GM03348 (cell line): ENCODE data around the gene PHYKPL.

ENCODE experiments used
- DNase-seq: peaks from one replicate; pipeline ENCODE4 v3.0.0; 2012; ENCODE audit warnings: low spot score

The PHYKPL gene

DNA sequence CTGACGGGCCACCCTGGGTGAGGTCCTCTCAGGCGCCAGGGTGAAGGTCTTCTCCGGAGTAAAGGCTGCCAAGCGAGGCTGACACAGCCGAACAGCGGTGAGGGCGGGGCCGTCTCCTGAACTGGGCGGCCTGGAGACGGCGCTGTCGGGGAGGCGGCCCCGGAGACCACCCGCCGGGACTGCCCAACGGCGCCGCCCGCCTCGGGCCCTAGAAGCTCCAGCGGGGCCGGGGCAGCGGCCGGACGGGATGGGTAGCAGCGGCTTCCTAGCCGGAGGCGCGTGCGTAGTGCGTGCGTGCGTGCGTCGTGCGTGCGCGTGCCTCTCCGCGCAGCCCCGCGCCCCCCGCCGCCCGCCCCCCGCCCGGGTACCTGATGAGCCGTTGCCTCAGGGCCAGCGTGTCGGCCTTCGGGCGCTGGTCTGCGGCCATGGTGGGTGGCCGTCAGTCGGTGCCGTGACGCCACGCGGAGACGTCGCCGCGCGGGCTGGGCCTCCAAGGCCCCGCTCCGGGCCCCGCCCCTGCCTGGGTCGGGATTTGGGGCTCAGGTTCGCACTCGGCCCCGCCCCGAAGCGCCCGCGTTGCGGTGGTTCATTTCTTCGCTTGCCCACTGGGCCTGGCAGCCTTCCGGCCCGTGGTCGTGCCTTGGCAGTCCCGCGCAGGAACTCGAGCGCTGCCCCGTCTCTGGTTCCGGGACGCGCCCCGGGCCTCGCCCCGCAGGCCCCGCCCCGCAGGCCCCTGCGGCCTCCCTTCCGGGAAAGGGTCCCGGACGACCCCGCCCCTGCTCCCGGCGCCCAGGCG is at the start of gene PHYKPL:
Gene PHYKPL (minus strand): TSS at position 679 of the 796 bp plus-strand sequence. CDS start 252 bp downstream, at position 427.
- peak; percentile 92 for DNase-seq

DNA sequence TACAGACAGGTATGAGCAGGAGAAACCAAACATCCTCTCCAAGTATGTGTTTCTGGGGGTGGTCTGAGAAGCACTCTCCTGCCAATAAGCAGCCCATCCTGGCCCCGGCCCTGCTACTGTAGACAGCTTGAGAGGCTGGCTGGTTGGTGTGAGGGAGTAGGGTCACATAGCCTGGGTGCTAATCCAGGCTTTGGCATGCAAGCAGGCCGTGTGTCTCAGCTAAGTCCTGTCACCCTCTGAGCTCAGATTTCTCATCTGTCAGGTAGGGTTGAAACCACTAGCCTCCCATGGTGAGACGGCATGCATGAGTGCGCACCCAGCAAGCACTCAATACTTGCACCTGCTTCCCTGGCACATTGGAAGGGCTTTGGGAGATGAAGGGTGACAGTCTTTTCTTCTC is 49.8 kb upstream of the PHYKPL start:
- DNase-seq, result no peak

DNA sequence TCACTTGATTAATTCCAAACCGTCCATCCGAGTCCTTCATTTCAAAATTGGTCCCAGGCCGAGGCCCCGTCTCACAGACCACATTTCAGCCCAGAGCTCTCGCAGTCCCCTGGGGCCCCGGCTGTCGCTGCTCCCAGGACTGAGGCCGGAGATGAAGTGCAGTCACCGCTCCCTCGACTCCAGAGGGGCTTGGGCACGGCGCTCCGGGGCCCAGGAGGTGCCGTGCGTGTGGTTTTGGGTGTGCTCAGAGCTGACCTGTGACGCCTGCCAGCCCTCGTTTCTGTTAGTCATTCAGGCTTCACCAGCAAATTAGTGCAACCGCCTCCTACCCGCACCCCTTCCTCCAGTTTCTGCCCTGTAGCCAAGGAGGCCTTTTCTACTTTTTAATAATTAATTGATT is 48.7 kb upstream of the PHYKPL start:
- DNase-seq, result no peak

DNA sequence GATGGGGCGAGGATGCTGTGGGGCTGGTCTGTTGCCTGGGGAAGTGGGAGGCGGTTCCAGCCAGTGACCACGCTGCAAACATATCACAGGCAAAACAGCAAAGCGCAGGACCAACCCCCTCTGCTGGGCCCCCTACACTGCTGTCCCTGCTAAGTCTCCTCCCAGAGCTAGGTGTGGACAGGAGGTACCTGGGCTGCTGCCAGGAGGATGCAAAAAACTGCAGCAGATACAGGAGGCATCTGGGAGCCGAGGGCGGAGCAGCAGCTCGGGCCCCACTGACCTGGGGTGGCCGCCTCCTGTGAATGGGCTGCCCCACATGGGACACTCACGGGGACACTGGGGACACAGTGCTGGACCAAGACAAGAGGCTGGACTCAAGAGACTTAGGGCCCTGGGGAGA is 48.0 kb upstream of the PHYKPL start:
- DNase-seq, result no peak

DNA sequence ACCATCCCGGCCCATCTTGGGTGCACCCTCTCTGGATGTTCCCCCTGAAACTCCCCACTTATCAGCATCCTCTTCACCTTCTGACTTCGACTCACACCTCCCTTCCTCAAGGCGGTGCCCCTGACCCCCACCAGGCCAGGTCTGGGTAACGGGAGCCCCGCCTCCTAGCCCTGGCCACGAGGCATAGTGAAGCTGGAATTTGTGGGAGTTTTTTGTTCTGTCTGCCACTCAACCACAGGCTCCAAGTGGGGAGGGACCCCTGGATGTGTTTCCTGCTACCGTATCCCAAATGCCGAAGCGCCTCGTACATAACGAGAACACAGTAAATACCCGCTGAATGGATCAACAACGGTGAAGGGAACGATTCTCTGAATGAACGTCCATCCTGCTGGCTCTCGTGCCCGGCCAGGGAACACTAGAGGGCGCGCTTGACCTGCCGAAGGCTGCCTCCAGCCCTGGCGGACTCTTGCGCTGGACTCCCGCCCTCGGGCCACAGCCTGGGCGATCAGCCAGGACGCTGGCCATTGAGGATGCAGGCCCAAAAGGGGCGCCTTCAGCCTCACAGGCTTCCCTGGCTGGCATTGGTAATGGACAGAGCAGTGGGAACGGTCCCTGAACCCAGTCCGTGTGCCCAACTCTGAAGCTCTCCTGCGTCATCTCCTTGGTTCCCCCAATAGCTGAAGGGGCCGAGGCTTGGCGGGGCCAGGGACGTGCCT is 47.3 kb upstream of the PHYKPL start:
- DNase-seq, result peak; percentile 92

DNA sequence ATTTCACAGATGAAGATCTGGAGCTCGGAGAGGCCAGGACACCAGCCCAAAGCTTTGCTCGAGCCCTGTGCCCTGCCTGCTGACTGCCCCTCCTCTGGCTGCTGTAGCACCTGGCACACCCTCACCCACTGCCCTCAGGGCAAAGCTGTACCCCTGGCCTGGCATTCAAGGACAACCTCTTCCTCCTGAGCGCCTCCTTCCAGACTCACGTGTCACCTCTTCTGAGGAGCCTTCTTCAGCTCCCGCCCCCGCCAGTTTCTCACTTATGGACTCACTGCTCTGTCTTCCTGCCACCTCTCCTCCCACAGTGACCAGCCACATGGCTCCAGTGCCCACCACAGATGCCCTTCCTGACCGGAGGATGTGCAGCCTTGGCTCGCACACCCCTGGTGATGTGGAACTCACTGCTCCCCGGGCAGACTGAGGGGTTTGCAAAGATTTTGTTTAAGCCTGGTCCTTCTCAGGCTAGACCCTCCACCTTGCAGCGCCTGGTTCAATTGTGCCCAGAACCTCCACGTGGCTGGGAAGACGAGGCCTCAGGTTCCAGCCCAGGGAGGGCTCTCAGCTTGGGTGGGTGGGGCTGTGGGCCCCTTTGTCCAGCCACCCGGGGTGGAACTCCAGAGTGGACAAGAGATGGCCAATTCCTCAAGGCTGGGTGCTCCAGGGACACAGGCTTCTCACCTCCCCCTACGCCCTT is 46.6 kb upstream of the PHYKPL start:
- DNase-seq, result no peak

DNA sequence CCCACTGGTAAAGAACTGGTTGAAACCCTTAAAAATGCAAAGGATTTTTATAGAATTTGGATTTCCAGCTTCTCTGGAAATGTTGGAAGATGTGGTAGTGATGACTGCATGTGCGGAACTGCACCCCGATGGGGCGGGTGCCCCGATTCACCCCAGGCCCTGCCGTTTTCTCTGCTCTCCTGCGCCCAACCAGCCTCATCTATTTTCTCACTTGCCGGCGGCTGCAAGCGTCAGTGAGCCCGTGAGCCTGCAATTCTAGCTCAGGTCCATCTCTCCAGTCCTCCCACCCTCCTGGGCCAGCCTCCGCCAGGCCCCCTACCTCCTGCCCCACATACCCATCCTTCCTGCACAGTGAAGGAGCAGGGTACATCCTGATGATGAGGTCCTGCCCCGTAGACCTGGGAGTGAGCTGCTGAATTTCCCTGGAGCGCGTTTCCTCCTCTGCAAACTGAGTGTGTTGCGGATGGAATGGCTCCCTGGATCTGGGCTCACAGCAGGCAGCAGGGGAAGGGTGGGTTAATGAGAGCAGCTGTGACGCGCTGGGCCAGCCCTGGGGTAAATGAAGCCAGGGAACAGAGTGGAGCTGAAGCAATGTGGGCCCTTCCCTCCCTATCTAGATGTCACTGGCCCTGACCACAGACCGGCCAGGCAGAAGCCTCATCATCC is 45.9 kb upstream of the PHYKPL start:
- DNase-seq, result no peak

DNA sequence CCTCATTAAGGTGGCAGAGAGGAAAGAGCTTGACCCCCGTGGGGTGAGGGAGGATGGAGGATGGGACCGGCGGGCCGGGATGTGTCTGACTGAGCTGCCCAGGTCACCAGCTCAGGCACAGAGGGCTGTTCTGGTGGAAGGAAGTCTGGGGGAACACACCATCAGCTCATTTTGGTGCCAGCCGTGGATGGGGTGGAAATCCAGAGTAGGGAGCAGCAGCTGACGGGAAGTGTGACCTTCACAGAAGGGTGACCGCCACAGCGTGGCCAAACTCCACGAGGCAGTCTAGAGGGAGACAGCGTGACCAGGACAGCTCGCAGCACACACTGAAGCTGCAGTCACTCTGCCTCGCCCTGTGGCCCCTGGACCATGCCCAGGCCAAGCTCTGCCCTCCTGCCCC is 45.3 kb upstream of the PHYKPL start:
- no peak for DNase-seq

DNA sequence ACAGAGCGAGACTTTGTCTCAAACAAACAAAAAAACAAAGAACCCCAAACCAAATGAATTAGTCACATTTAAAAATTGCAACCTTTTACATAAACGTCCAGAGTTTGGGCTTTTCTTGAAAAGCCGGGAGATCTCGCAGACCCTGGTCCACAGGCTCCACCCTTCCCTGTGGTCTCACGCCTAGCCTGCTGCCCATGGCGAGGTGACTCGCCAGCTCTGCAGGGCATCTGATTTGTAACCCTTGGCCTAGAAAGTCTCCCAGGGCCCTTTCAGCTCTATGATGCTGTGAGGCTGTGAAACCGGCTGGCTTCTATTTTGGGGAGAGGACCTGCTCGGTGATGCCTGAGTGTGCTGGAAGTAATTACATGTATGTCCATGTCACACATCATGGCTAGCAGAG is 44.7 kb upstream of the PHYKPL start:
- DNase-seq, result no peak

DNA sequence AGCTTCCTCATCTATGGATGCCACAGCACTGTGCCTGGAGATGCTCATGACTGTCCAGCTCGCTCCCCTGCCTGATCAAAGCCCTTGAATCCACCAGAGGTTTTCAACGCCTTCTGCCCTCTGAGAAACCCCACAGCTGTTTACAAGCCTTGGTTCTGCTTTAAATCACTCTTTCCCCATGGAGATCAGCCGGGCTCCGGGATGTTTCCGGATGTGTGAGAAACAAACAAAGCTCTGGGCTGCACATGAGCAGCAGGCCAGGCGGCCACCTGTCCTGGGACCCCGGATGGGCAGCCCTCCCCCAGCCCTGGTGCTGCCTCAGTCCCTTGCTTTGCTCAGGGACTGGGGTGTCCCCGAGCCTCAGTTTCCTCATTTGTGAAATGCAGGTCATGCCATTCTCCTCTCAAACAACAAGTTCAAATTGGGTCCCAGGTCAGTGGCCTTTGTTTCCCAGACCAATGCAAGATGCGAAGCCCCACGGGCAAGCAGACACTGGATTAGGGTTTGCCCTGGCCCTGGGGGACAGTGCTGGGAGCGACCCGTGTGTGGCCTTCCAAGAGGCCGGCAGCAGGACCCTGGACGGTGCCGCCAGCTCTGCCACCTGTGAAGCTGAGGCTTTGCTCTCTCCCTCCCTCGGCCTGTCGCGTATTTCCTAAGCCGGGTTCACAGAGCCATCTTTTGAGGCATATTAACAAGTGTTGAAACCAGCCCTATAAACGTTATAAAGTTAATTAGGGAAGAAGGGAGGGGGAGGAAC is 42.4 kb upstream of the PHYKPL start:
- DNase-seq, result no peak

DNA sequence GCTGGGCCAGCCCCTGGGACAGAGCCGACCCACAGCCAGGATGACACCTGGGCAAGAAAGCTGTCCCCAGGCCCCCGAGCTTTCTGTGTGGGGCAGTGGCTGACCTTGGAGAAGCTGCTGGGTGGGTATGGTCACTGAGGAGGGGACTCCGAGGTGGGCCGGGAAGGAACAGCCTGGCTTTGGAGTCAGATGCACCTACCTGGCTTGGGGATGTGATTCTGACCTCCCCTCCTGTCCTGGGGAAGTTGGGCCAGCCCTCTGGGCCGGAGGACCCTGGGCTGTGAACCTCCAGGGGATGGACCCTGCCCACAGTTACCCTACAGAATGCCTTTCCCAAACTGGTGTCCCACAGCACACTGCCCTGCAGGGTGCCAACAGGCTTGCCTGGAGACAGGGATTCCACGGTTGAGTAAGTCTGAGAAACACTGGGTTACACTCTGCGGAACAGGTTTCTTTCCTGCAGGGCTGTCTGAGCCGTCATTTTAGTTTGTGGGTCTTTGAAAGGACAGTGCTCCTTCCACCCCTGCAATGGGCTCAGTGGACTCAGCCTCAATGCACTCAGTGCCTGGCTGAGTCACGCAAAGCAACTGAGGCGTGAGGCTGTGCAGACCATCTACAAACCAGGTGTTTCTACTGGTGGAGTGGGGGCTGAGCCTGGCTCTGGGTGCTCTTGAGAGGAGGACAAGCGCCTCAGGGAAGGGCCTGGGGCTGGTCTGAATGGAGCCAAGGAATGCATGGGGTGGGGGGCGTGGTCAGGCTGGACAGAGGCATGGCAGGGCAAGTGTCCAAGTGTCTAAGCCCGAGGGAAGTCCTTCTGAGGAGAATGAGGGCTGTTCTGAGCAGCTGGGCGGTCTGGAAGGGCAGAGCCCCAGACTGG is 41.3 kb upstream of the PHYKPL start:
- DNase-seq, result no peak

DNA sequence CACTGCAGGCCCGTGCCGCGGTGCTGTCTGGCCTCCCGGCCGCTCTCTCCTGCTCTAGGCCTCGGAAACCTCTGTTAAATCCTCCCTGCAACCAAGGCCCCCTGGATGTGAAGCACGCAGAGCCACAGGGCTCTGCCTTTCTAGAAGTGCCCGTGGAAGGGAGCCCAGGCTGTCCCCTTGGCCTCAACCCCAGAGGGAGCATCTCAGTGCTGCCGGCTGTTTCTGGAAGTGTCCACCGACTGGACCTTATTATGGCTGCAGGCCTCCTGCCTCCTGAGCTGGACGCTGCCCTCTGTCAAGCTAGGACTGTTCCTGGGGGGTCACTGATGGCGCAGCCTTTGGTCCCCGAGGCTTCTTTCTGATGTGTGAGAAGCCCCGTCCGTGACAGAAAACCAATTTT is 40.4 kb upstream of the PHYKPL start:
- no peak for DNase-seq

DNA sequence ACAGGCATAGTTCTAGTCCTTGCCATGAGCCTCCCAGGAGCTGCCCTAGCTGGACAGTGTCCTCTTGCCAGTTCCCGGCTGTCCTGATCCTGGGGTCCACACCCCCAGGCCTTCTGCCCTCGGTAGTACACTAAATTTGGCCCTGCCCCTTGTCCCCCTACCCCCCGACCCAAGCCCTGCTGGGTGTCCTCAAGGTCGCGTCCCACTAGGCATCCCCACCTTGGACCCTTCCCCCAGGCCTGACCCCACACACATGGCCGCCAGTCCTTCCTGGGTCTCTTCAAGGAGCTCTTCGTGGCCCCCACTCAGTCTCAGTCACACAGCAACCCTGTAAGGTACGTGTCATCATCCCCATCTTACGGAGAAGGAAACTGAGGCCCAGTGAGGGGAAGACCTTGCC is 40.0 kb upstream of the PHYKPL start:
- no peak for DNase-seq

DNA sequence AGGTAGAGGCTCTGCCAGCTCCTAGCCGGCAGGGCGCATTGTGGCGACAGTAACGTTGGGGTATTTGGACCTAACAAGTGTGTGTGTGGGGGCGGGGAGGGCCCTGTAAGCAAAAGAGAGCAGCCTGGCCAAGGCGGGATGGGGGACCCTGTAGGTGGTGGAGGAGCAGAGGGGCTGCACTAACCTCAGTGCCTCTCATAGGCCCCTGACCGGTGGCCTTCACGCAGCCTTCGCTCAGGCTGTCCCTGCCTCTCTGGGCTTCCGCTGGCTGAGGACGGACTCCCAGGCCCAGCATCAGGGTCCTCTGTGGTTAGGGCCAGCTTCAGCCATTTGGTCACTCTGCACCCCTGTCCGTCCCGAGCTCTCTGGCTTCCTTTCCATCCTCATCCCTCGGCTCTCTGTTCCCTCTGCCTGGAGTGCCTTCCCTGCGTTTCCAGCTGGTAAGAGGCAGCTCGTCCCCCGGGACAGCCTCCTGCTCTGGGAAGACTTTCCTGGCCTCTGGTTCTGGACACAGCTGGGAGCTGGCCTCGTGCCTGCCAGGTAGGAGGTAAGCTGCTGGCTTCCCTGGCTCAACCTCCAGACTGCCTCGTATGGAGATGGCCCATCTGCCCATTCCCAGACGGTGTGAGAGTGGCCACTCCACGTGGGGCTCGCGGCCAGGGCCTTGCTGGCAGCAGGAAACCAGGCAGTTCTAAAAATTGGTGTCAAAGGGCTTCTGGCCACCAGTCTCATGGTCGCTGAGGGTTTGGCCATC is 39.3 kb upstream of the PHYKPL start:
- no peak for DNase-seq

DNA sequence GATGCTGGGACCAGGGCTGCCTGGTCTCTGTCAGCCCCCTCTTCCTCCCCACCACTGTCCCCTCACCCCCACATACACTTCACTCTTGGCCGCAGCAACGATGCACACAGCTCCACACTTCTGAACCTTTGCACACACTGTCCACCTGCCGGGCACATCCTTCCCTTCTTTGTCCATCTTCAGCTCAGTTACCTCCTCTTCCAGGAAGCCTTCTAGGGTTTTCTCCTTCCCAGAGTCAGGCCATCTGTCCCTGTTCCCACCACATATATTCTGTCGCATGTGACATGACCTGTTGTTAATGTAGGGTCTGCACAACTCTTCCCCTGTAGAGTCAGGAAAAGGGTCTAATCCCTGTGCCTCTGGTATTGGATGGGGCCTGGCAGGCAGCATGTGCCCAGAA is 38.6 kb upstream of the PHYKPL start:
- DNase-seq, result no peak

DNA sequence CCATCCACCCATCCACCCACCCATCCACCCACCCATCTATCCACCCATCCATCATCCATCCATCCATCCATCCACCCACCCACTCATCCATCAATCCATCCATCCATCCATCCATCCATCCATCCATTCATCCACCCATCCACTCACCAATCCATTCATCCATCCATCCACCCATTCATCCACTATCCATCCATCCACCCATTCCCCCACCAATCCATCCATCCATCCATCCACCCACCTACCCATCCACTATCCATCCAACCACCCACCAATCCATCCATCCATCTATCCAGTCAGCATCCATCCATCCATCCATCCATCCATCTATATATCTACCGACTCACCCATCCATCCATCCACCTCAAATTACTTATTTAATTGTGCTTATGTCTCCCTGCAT is 36.9 kb upstream of the PHYKPL start:
- no peak for DNase-seq

DNA sequence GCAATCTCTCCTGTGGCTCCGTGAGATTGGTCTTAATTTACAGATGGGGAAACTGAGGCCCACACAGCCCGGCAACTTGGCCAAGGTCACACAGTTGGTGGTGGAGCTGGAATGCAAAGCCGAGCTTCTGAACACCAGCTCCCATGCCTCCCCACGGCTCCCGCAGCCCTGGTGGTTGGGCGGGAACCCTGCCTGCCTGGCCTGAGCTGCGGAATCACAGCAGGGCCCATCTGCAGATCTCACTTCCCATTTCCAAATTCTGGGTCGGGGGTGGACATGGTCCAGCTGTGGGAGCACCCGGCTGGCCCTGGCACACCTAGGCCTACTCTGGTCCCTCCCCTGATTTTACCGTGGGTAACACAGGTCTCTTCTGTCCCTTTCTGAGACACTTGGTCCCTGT is 35.3 kb upstream of the PHYKPL start:
- no peak for DNase-seq

DNA sequence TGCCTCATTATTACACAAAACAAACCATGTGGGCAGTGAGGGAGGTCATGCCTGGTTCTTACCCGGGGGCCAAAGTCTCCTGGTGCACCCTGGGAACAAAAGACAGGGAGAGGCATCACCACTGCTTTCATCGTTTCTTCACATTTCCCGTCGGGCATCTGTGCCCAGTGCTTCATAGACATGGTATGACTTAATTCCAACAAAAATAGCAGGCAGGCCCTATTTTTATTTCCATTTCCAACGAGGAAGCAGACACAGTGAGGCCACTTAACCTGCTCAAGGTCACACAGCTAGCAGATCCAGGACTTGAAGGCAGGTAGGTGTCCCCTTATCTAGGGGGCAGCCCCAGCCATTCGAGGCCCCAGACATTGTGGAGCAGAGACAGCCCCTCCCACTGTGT is 34.6 kb upstream of the PHYKPL start:
- DNase-seq, result no peak

DNA sequence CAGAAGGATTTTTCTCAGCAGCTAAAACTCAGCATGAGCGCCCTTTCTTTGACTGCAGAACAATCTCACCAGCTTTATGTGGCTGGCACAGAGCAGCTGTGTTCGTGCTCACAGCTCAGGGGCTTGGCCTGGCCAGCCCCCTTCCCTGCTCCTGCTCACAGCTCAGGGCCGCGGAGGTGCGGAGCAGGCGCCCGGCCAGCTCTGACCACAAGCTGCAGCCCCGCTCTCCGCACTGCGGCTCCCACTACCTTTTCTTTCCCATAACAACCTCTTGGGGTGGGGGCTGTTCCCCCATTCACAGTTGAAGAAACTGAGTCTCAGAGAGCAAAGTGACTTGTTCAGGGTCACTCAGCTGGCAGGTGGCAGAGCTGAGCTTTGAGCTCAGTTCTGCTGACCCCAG is 34.0 kb upstream of the PHYKPL start:
- no peak for DNase-seq

DNA sequence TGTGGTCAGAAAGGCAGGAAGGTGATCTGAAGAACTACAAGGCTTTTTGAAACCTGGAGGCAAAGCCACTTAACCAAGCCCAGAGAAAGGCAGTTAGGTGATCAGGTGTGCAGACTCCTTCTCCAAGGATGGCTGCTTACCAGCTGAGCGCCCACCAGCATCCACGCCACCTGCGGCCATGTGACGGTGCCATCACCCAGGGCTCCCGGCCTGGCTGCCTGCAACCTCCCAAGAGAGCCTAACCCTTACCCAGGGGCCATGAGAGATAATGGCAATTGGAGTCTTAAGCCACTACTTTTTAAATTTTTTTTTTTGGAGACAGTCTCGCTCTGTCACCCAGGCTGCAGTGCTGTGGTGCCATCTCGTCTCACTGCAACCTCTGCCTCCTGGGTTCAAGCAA is 33.1 kb upstream of the PHYKPL start:
- DNase-seq, result no peak
